Endothelial cell (in vitro differentiated cells): ENCODE results near the gene PSMD12. TPM values are rescaled to one million over a fixed set of nuclear protein-coding genes. Genes with fewer than 3 reads are reported as not detected.
A peak's percentile ranks its signal among the peaks of the same experiment; 100 is the strongest.

Experiments used
- DNase-seq: peaks from one replicate; pipeline ENCODE4 v3.0.0; 2021; ENCODE audit warnings: low spot score
- H3K27ac Mint-ChIP-seq: one replicate; pipeline ENCODE4 v1.8.0; 2021; ENCODE audit warnings: mixed read lengths, inconsistent platforms; ENCODE audit not compliant: unreplicated experiment
- H3K27me3 Mint-ChIP-seq: one replicate; pipeline ENCODE4 v1.8.0; 2021; ENCODE audit warnings: mild to moderate bottlenecking, moderate library complexity, mixed read lengths, inconsistent platforms; ENCODE audit not compliant: unreplicated experiment
- H3K36me3 Mint-ChIP-seq: one replicate; pipeline ENCODE4 v1.8.0; 2021; ENCODE audit warnings: mild to moderate bottlenecking, low read depth, mixed read lengths, inconsistent platforms; ENCODE audit not compliant: unreplicated experiment
- H3K4me1 Mint-ChIP-seq: one replicate; pipeline ENCODE4 v1.8.0; 2021; ENCODE audit warnings: mild to moderate bottlenecking, mixed read lengths, inconsistent platforms; ENCODE audit not compliant: unreplicated experiment
- H3K4me3 Mint-ChIP-seq: one replicate; pipeline ENCODE4 v1.8.0; 2021; ENCODE audit warnings: mild to moderate bottlenecking, mixed read lengths, inconsistent platforms; ENCODE audit not compliant: unreplicated experiment
- H3K9me3 Mint-ChIP-seq: one replicate; pipeline ENCODE4 v1.8.0; 2021; ENCODE audit warnings: mixed read lengths, inconsistent platforms; ENCODE audit not compliant: unreplicated experiment
- CTCF ChIP-seq: fragments of 200-600 bp; sonication (generic); IDR thresholded peaks from one replicate; pipeline ENCODE4 v1.5.0; 2021; ENCODE audit warnings: antibody characterized with exemption; ENCODE audit not compliant: unreplicated experiment
- long read RNA-seq: library from polyadenylated mRNA; unstranded; transcript quantifications from one replicate; pipeline ENCODE4 v2.0.0, GENCODE V29; 2020; ENCODE audit not compliant: unreplicated experiment
- total RNA-seq: library from RNA; stranded (reverse); fragmentation: NEBNext Ultra II Directional; extraction: Animal tissue kit (Norgen Biotek cat#: 25700); gene quantifications from one replicate; pipeline ENCODE4 v1.2.1, GENCODE V29; 2021; ENCODE audit not compliant: unreplicated experiment

Gene PSMD12
- 46.2 TPM for total RNA-seq
- long read RNA-seq, full-length matches to known transcripts = 29 of 34 reads
- long read RNA-seq, partial matches to known transcripts = 5 of 34 reads
- long read RNA-seq, other reads (novel, unspliced or antisense) = 0 of 34 reads

GRCh38 chr17:67366193-67367157, at the start of gene PSMD12:
PSMD12 (minus strand) TSS chr17:67366577; CDS start chr17:67366519, 58 bp downstream.
- DNase-seq = peak; percentile 96
- Mint-ChIP-seq H3K27me3 (no peaks in the 10 kb centered on the region), H3K27ac (peak within 1 kb of the TSS; percentile 86), H3K4me3 (peak within 1 kb of the TSS; percentile 94), H3K4me1 (peaks cover 26% of the 10 kb centered on the region), H3K9me3 (no peaks in the 10 kb centered on the region), H3K36me3 (peaks cover 4% of the 10 kb centered on the region)
- TF ChIP-seq CTCF = no peak

- DNase-seq = no peak
- Mint-ChIP-seq H3K27me3 (peaks cover 3% of the 10 kb centered on the region), H3K4me3 (no peak overlapping the region), H3K27ac (no peak overlapping the region), H3K4me1 (no peaks in the 10 kb centered on the region), H3K36me3 (peaks cover 4% of the 10 kb centered on the region), H3K9me3 (no peaks in the 10 kb centered on the region)
- TF ChIP-seq CTCF = no peak
These were observed 48.9 kb upstream of the PSMD12 start for GRCh38 chr17:67415291-67415690.

- Mint-ChIP-seq H3K27ac (no peak overlapping the region), H3K4me3 (no peak overlapping the region), H3K4me1 (no peaks in the 10 kb centered on the region), H3K36me3 (peaks cover 7% of the 10 kb centered on the region), H3K9me3 (no peaks in the 10 kb centered on the region), H3K27me3 (peaks cover 3% of the 10 kb centered on the region)
- TF ChIP-seq CTCF = no peak
- DNase-seq = no peak
These were observed 48.2 kb upstream of the PSMD12 start for GRCh38 chr17:67414559-67414958.

GRCh38 chr17:67414130-67414529, 47.8 kb upstream of the PSMD12 start:
- DNase-seq = no peak
- Mint-ChIP-seq H3K36me3 (peaks cover 7% of the 10 kb centered on the region), H3K4me1 (no peaks in the 10 kb centered on the region), H3K9me3 (no peaks in the 10 kb centered on the region), H3K27ac (no peak overlapping the region), H3K27me3 (peaks cover 3% of the 10 kb centered on the region), H3K4me3 (no peak overlapping the region)
- TF ChIP-seq CTCF = no peak

- Mint-ChIP-seq H3K4me3 (no peak overlapping the region), H3K36me3 (peaks cover 7% of the 10 kb centered on the region), H3K9me3 (no peaks in the 10 kb centered on the region), H3K27me3 (peaks cover 3% of the 10 kb centered on the region), H3K4me1 (no peaks in the 10 kb centered on the region), H3K27ac (no peak overlapping the region)
- no peak for DNase-seq
- TF ChIP-seq CTCF = no peak
These were observed 47.0 kb upstream of the PSMD12 start for GRCh38 chr17:67413388-67413787.
